GM21786 (cell line): Measurements from ENCODE around the gene CSTF2T.

Experiments used
- ATAC-seq: cut with Tn5 transposase; IDR thresholded peaks from one replicate; pipeline ENCODE4 v1.9.1; 2021; ENCODE audit not compliant: unreplicated experiment

The CSTF2T gene, protein sequence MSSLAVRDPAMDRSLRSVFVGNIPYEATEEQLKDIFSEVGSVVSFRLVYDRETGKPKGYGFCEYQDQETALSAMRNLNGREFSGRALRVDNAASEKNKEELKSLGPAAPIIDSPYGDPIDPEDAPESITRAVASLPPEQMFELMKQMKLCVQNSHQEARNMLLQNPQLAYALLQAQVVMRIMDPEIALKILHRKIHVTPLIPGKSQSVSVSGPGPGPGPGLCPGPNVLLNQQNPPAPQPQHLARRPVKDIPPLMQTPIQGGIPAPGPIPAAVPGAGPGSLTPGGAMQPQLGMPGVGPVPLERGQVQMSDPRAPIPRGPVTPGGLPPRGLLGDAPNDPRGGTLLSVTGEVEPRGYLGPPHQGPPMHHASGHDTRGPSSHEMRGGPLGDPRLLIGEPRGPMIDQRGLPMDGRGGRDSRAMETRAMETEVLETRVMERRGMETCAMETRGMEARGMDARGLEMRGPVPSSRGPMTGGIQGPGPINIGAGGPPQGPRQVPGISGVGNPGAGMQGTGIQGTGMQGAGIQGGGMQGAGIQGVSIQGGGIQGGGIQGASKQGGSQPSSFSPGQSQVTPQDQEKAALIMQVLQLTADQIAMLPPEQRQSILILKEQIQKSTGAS

DNA sequence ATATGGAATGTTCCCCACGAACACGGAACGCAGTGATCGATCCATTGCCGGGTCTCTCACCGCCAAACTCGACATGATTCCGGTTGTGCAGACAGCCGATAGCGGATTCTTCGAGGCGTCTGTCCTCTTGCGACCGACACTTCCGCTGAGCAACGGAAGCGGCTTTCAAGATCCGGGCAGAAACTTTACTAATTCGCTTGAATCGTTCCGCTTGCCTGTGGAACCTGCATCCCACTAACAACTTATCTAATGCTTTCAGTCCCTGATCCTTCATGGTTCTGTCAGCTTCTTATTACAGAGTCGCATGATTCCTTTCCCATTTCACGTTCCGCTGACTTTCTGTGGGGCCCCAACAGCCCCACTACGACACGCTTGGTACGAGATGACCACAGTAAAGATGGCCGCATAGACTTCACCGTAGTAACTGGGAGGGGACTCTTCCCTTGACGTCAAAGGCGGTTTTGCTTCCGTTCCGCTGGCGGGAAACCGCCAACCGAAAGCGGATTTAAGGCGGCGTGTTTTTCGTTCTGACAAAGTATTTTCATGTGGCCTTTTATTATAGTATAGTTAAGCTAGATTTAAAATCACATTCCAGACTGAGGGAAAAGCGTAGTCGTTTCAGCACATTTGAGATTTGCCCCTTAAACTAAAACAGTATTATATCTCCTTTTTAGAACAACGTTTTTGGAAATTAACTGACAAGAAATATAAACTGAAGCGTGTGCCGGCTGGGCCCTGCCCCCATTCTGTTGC, at the start of gene CSTF2T:
Gene CSTF2T (minus strand): TSS at position 121 of the 753 bp plus-strand sequence. CDS start 46 bp downstream, at position 75.
- peak; percentile 94 for ATAC-seq

- ATAC-seq = no peak
These were observed 49.6 kb upstream of the CSTF2T start for GRCh38 chr10:51748959-51749358.

DNA sequence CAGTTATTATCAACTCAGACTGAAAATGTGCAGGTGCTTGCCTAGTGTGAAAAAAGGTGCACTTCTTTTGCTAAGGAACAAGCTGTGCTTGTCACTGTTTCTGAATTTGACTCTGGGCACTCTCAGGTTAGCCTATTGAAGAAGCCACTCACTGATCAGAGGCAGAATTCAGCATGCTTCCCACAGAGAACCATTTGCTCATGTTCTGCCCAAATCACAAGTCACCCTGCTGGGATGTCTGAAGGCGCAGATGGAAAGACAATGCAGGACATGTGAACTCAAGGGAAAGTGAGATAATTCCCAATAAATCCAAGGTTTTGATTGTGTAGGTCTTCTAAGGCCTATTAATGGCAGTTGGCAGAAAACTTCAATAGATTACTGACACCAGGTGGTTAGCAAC, 47.8 kb upstream of the CSTF2T start:
- no peak for ATAC-seq

DNA sequence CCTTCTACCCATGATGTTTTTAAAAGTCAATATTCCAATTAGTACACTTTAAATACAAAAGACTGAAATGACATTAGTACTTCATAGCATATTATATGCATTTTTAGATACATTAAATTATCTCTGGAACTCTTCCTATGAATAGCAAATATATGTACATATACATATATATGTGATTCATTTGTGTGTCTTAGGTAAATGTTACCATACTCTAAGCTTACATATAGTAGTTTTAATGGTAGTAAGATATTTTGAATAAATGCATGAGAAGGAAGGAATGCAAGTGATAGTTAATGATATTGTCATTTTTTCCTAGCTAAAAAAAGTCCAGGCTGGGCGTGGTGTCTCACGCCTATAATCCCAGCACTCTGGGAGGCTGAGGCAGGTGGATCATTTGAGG, 46.0 kb upstream of the CSTF2T start:
- no peak for ATAC-seq

GRCh38 chr10:51744235-51745000, 45.0 kb upstream of the CSTF2T start:
- ATAC-seq = peak; percentile 50

DNA sequence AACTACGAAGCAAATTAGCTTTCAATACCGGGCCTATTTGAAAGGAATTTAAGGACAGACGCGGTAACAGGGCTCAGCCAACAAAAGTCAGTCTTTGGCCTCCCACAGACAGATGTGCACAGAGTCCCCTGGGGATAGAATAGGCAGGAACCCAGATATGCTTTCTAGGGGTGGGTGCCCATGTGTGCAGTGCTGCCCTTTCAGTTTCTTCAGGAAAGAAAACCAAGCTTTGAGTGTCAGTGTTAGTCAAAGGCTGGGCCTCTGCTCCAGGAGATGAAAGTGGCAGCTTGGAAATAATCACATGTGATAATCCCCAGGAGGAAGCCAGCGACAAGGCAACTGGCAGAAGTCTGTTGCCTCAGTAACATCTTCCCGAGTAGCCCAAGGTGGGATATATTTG, 43.8 kb upstream of the CSTF2T start:
- ATAC-seq = peak; percentile 97

- no peak for ATAC-seq
These were observed 33.7 kb upstream of the CSTF2T start for GRCh38 chr10:51733057-51733456.

DNA sequence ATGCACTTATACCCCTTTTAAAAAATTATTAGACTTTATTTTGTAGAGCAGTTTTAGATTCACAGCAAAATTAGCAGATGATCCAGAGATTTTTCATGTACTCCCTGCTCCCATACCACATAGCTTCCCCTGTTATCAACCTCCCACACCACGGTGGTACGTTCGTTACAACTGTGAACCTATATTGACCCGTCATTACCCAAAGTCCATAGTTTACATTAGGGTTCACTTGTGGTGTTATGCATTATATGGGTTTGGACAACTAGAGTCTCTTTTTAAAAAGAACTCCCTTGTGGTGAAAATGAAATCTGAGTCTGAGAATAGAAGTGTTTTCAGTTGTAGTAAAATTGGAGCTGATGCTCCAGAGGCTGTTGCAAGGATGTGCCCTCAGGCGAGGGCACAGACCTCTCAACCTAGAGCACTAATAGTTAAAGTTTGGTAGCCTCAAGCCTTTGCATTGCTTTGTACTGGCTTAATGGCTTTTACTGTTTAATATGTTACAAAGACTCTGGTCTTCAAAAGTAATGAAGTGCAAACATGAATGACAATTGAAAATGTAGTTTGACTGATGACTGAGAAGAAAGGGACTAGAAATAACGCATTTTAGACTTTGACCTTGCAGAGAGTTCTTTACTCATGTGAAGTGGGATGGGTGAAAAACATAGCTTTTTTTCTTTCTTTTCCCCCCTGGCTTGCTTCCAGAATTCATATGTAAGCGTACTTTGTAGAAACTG, 30.6 kb upstream of the CSTF2T start:
- no peak for ATAC-seq

DNA sequence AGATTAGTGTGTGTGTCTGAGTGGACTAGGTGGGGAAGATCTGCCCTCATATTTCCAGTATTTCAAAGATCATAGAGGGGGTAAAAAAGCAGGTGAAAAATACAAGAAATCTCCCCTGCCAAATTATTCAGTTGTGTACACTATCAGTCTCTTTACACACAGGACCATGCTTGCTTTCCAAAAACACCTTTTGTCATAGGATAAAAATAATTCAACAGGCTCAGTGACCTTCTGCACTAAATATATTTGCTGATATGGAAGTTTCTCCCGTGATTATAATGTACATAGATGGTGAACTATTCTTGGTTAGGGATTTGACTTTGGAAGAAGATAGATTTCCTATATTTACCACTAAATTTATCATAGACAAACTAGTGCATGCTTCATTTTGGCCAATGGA, 24.6 kb upstream of the CSTF2T start:
- no peak for ATAC-seq

- no peak for ATAC-seq
These were observed 19.5 kb upstream of the CSTF2T start for GRCh38 chr10:51718804-51719291.

- ATAC-seq = no peak
These were observed 17.6 kb upstream of the CSTF2T start for GRCh38 chr10:51716981-51717380.

GRCh38 chr10:51711519-51711891, 12.1 kb upstream of the CSTF2T start:
- no peak for ATAC-seq

DNA sequence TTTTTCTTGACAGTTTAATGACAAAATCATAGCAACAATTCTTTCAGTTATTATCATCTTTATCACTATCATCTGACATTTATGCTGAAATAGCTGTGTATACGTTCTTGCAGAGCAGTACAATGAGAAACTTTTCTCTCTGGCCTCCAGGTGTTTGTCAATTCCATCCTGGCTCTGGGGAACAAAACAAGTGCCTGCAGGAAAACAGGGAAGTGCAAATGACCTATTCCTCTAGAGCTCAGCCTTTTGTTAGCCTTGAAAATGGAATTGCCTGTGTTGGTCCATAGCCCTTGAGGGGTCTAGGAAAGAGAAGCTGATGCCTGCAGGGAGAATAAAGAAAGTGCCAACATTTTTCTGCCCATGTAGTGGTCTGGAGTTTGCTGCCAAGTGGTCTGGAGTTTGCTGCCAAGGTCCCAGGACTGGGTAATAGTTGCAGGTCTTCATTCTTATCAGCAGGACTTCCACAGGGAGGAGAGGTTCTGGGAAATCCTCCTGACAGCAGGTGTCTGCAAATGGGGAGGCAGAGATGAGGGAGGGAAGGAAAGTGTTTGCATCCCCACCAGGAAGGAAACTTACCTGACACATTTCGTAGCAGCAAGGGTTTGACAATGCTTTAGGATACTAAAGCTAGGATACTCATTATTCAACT, 10.1 kb upstream of the CSTF2T start:
- no peak for ATAC-seq

DNA sequence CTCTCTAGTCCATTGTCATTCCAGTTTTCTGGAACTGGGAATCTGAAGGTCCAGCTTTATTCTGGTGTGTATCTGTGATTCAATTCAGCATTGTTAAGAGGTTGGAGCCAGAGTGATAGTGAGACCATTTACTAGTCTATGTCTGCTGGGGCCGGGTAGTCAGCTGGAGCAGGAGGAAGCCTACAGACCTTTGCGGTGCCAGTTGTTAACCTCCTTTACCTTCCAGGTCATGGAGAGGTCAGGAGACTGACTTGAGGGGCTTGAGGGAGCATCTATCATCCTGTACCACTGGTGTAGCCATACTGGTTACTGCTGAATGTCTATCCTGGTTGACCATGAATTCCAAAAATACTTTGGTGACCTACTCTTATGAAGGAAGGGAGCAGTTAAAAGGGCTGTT, 9.2 kb upstream of the CSTF2T start:
- no peak for ATAC-seq

DNA sequence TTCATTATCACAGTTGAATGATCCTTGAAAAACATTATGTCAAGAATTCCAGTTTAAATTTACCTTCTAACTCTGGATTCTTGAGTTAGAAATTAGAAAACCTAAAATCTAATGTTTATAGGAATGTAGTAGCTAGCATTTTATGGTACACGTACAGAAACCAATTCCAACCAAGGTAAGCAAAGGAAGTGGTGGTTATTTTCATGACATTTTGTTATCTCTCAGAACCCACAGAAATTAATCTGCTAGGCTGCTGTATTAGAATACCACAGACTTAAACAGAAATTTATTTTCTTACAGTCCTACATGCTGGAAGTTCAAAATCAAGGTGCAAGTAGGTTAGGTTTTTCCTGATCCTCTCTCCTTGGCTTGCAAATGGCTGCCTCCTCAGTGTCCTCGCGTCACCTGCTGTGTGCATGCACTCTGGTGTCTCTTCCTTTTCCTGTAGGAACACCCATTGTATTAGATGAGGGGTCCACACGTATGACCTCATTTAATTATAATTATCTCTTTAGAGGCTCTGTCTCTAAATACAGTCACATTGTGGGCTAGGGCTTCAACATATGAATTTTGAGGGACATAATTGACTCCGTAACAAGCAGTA, 8.5 kb upstream of the CSTF2T start:
- no peak for ATAC-seq

DNA sequence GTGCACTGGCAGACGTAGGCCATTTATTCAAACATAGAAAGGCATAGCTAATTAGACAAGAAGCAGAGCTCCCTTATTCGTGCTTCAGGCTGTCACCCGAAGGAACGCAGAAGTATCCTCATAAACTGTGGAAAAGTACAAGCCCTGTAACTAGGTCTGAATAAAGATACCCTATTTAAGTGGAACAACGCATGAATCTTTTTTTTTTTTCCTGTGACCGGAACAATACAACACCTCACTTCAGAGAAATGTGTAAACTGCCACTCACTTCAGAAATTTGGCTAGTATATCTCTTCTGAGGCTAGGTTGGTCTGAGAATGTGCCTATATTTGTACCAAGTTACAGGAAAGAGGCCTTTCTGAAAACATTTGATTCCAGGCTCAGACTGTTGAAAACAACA, 8.0 kb upstream of the CSTF2T start:
- no peak for ATAC-seq

DNA sequence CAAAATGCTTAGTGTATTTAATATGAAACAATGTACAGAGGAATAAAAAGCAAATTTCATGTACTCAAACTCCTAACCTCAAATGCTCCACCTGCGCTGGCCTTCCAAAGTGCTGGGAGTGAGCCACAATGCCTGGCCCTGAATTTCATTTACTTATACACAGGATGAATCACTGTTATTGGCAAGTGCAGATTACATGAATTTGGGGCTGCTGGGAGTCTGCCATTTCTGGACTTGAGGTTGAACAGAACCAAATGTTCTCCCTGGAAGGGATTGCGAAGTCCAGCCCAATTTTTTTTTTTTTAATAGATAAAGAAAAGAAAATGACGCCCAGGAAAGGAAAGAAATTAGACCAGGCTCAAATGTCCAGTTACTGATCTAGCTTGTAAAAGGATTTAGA, 6.8 kb upstream of the CSTF2T start:
- ATAC-seq = no peak

DNA sequence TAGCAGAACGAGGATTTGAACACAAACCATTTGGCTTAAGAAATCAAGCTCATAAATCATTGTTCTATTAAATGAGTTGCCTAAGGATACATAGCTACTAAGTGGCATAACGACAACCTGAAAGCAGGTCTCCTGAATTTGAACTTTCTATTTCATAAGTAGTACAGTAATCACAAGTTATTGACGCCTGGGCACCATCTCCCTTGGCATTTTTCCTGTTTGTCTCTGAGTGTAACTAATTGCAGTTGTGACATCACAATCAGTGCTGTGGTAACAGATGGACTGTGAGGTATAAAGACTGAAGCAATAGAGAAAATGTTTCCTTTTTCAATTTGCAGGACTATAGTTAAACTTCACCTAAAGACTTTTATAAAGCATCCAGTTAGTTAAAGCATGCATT, 6.4 kb upstream of the CSTF2T start:
- no peak for ATAC-seq

- ATAC-seq = no peak
These were observed 928 bp upstream of the CSTF2T start for GRCh38 chr10:51700228-51700817.
